Heart left ventricle (tissue), 16 donors: ENCODE results near the gene GYPA. TPM values are rescaled to one million over a fixed set of nuclear protein-coding genes. Genes with fewer than 3 reads are reported as not detected.
"Not testable (repeated sequence)": the region's sequence is repeated elsewhere in the genome, so short reads cannot be mapped to it uniquely, and the experiment has no call there.

ENCODE experiments used
- ATAC-seq, 4 donors: fragments of 200-7000 bp; cut with Tn5 transposase; one replicate each; pipeline ENCODE4 v1.9.1; 2020 to 2022; ENCODE audit warnings: moderate library complexity in 4 of 4, mild to moderate bottlenecking in 3 of 4, moderate number of reproducible peaks in 1 of 4
- DNase-seq, 5 donors: peaks; one replicate each; pipeline ENCODE4 v3.0.0-alpha.2; 2020
- H3K27ac ChIP-seq, 12 donors: fragments of 200-600 bp; sonication (generic) in 4 of 12; one replicate each; pipeline versions ENCODE4 v1.5.0 to v1.8.0; 2016 to 2022; ENCODE audit warnings: mild to moderate bottlenecking in 2 of 12
- H3K27me3 ChIP-seq, 9 donors: fragments of 200-600 bp; sonication (generic) in 2 of 9; one replicate each; pipeline versions ENCODE4 v1.5.1 to v1.8.0; 2016 to 2022; ENCODE audit warnings: mild to moderate bottlenecking in 3 of 9
- H3K36me3 ChIP-seq, 9 donors: fragments of 200-600 bp; sonication (generic) in 2 of 9; one replicate each; pipeline versions ENCODE4 v1.5.0 to v1.8.0; 2018 to 2022; ENCODE audit warnings: mild to moderate bottlenecking in 2 of 9
- H3K4me1 ChIP-seq, 12 donors: fragments of 200-600 bp; sonication (generic) in 4 of 12; one replicate each; pipeline versions ENCODE4 v1.5.0 to v1.8.0; 2016 to 2022; ENCODE audit warnings: mild to moderate bottlenecking in 3 of 12
- H3K4me3 ChIP-seq, 12 donors: fragments of 200-600 bp; sonication (generic) in 4 of 12; one replicate each; pipeline versions ENCODE4 v1.5.0 to v1.8.0; 2017 to 2022; ENCODE audit warnings: mild to moderate bottlenecking in 9 of 12, moderate library complexity in 4 of 12
- H3K9me3 ChIP-seq, 12 donors: fragments of 200-600 bp; sonication (generic) in 4 of 12; one replicate each; pipeline versions ENCODE4 v1.5.0 to v1.8.0; 2016 to 2022; ENCODE audit warnings: mild to moderate bottlenecking in 1 of 12
- POLR2A ChIP-seq, 2 donors: fragments of 450-650 bp; IDR thresholded peaks; one replicate each; pipeline ENCODE4 v1.6.1; 2017; ENCODE audit warnings: antibody characterized with exemption in 2 of 2, mild to moderate bottlenecking in 2 of 2, moderate library complexity in 2 of 2
- WGBS, 4 donors: extraction: QIAGEN DNeasy Blood & Tissue Kit in 2 of 4; methylation state at CpG; one replicate each; pipeline versions ENCODE4 v1.1.5 to v1.1.7; 2013 to 2018; 5-methylcytosine and 5-hydroxymethylcytosine counted together
- intact Hi-C, 10 donors: fragments of 100-400 bp; cut with DNase I; formaldehyde crosslinking; loops; one replicate each; pipeline versions ENCODE4 v1.11.1 to v1.14.2; 2022
- long read RNA-seq, 3 donors: library from polyadenylated mRNA; unstranded; transcript quantifications; one replicate each; pipeline ENCODE4 v2.0.0, GENCODE V29; 2020 to 2021
- polyA plus RNA-seq, 2 donors: library from polyadenylated mRNA; stranded (reverse); fragments of 200-250 nt; gene quantifications; one replicate each; pipeline ENCODE4 v1.2.3, GENCODE V29; 2013
- total RNA-seq, 9 donors: library from RNA; depleted of rRNA in 2 of 9; stranded (reverse); fragments of >200 nt in 2 of 9; fragmentation: NEBNext Ultra II Directional in 3 of 9; extraction: Animal tissue kit (Norgen Biotek cat#: 25700) in 3 of 9; gene quantifications; one replicate each; pipeline versions ENCODE4 v1.1.0 to v1.2.4, GENCODE V29; 2016 to 2023
- TF ChIP-seq, protein P1 (sequence below), 12 donors: fragments of 200-600 bp; sonication (generic) in 4 of 12; IDR thresholded peaks; one replicate each; pipeline versions ENCODE4 v1.5.0 to v1.8.0; 2018 to 2022; ENCODE audit warnings: antibody characterized with exemption in 12 of 12, mild to moderate bottlenecking in 5 of 12
- donor health status: ischemic (EF 13 %, LVEDD 7.1; RV severe dilation, severe dysfunction).
- donor health status: healthy with polysubstance abuse.
- donor health status: DM: no; HTN: yes; CAD: no.
- donor health status: DM: no; HTN: no; CAD: no.
- donor health status: ischemic (EF 25% LVEDD 6.9; RV normal size, moderate dysfunction).
- donor health status: ischemic (EF 25% LVEDD 5.7; RV mildly dilated, moderate dysfunction).
- donor health status: healthy.
- donor health status: DM: yes; HTN: yes; CAD: no.
- donor health status: ischemic (EF 35%, LVEDD 5.7; RV mildly dilated, moderate dysfunction).
- donor health status: nonischemic (EF 11% LVEDD 7.7; RV severe dilation, severe dysfunction).
- donor health status: DM: yes; HTN: yes; CAD: no.
- donor health status: PGD.
- donor health status: ischemic (EF 29% LVEDD 5.4; RV normal size, mild dysfunction).
- donor health status: nonischemic (EF 23%, LVEDD 6.1; RV moderate dilation, normal function).

Gene GYPA
- total RNA-seq: not detected
- polyA plus RNA-seq: not detected
- long read RNA-seq, donor 1: 0 reads
- long read RNA-seq, donor 2: 0 reads
- long read RNA-seq, donor 3: 0 reads

DNA sequence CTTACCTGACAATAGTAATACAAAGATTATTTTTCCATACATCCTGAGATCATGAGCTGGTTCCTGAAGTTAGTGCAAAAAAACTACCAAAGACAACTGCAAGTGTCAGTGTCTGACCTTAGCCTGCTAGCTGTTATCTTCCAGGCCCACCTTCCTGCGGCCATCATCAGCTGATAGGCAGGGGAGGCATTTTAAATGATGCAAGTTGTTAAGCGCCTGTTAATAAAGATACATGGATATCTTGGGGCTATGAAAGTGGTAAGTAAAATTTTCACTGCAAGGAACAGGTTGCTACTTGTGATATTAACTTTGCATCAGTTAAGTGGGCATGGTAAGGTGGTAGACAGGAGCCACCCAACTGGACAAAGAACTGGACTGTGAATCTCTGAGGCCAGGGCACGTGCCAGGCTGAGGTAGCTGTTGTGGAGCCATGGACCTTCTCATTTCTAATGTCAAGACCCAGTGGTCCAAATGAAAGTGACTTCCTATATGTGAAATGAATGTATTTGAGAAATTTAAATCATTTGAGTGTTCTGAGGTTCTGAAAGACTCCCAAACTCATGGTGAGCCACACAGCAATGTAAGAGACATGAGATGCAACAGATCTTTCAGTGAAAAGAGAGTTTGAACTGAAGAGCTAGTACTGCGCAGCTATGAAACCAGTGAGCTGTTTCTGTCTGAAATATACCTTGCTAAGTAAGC is at the start of gene GYPA:
Gene GYPA (minus strand): TSS at position 125 of the 702 bp plus-strand sequence. CDS start 83 bp downstream, at position 42.
- H3K36me3 ChIP-seq, ATAC-seq, H3K4me3 ChIP-seq, DNase-seq, H3K4me1 ChIP-seq, intact Hi-C loops, H3K27me3 ChIP-seq, H3K27ac ChIP-seq, H3K9me3 ChIP-seq: not testable (repeated sequence)
- WGBS, 4 donors: 67 to 79% (median 74%) methylated on average over 4 of the region's 4 CpGs

DNA sequence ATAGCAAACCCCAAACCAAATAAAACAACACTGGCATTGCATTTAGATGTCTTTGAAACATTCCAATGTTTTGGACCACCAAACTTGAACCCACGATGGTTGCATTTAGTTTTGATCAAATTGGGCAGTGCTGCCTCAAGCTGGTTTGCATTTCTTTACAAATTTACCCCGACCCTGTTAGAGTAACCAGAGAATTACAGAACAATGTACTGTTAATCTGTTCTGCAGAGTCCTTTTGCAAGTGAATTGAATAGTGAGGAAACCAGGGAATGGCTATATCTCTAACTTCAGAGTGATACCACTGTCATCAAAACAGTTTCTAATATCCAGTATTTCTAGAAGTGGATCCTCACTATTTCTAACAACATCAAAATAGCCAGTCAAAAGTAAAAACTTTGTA is 49.5 kb upstream of the GYPA start:
- no peak overlapping the region for H3K4me3 ChIP-seq
- H3K27ac ChIP-seq: no peak overlapping the region
- peaks cover 0 to 4% (median 0%) of the 10 kb centered on the region in 9 donors for H3K27me3 ChIP-seq
- TF ChIP-seq, protein P1, sequence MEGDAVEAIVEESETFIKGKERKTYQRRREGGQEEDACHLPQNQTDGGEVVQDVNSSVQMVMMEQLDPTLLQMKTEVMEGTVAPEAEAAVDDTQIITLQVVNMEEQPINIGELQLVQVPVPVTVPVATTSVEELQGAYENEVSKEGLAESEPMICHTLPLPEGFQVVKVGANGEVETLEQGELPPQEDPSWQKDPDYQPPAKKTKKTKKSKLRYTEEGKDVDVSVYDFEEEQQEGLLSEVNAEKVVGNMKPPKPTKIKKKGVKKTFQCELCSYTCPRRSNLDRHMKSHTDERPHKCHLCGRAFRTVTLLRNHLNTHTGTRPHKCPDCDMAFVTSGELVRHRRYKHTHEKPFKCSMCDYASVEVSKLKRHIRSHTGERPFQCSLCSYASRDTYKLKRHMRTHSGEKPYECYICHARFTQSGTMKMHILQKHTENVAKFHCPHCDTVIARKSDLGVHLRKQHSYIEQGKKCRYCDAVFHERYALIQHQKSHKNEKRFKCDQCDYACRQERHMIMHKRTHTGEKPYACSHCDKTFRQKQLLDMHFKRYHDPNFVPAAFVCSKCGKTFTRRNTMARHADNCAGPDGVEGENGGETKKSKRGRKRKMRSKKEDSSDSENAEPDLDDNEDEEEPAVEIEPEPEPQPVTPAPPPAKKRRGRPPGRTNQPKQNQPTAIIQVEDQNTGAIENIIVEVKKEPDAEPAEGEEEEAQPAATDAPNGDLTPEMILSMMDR (IDR thresholded peaks at IDR 0.05): no peak
- TF ChIP-seq POLR2A (IDR thresholded peaks at IDR 0.05): no peak
- no peaks in the 10 kb centered on the region for H3K4me1 ChIP-seq
- 29 to 47% (median 34%) methylated on average over 2 of the region's 2 CpGs for WGBS, 4 donors
- intact Hi-C loops: no loop called here
- no peak for DNase-seq
- ATAC-seq: no peak
- H3K36me3 ChIP-seq: no peaks in the 10 kb centered on the region
- no peaks in the 10 kb centered on the region for H3K9me3 ChIP-seq

DNA sequence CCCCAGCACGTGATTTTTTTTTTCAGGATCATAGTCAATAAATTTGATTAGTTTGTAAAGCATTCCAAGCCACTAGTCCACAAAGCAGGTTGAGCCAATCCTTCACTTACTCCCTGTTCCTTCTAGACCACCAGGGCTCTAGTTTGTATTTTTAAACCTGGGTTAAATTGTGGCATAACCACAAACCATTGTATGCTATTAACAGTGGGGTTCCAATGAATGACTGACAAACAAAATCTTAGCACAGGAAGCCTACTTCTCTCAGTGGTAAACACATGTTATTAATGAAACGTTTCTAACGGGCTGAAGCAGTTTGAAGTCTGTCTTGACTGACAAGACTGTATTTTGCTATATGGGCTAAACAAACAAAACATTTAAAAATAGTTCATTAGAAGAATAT is 48.6 kb upstream of the GYPA start:
- no peak for TF ChIP-seq POLR2A (IDR thresholded peaks at IDR 0.05)
- TF ChIP-seq, protein P1 (IDR thresholded peaks at IDR 0.05): no peak
- no peaks in the 10 kb centered on the region for H3K9me3 ChIP-seq

DNA sequence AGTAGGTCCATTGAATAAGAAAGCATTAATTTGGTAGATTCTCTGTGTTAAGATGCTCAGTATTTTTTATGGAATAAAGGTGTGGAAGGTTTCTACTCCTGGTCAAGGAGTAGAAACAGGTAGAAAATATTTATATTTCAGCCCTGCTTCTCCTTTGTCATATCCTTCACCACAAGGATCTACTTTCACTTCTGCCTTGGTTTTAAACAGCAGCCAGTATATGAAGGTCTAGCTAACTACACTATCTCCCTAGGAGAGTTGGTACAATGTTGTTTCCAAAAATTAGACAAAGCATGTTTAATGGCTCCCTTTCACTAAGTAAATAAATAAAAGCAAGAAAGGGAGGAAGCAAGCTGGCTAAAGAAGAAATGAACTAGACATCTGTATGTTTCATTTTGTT is 44.6 kb upstream of the GYPA start:
- no peak overlapping the region for H3K4me3 ChIP-seq
- no peaks in the 10 kb centered on the region for H3K4me1 ChIP-seq
- DNase-seq: no peak
- H3K27ac ChIP-seq: no peak overlapping the region
- no peak for ATAC-seq
- no peaks in the 10 kb centered on the region for H3K36me3 ChIP-seq
- no peaks in the 10 kb centered on the region for H3K9me3 ChIP-seq
- intact Hi-C loops: no loop called here
- H3K27me3 ChIP-seq: no peaks in the 10 kb centered on the region
- TF ChIP-seq, protein P1 (IDR thresholded peaks at IDR 0.05): no peak
- TF ChIP-seq POLR2A (IDR thresholded peaks at IDR 0.05): no peak

More for the DNA sequence above, 48.6 kb upstream of the GYPA start:
- H3K4me1 ChIP-seq: no peaks in the 10 kb centered on the region
- DNase-seq (no peak), ATAC-seq (no peak)
- no peak overlapping the region for H3K27ac ChIP-seq
- H3K4me3 ChIP-seq: no peak overlapping the region
- intact Hi-C loops: no loop called here
- H3K36me3 ChIP-seq: no peaks in the 10 kb centered on the region
- 59 to 62% (median 60%) methylated on average over 3 of the region's 3 CpGs for WGBS, 4 donors
- peaks cover 0 to 4% (median 0%) of the 10 kb centered on the region in 9 donors for H3K27me3 ChIP-seq

DNA sequence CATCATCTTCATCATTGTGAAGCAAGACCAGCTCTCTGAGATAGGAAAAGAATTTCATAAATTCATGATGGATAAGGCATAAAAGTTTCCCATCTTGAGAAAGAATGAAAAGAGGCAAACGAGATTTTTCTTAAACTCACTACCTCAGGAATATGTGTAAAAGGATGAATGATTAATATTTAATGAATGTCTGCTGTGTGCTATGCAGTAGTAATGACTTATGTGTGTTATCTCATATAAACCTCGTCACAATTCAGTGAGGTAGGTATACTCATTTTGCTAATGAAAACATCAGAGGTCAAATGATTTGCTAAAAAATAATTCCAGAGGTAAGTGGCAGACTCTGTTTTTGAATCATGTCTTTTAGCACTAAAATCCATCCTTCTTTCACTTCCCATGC is 42.6 kb upstream of the GYPA start:
- intact Hi-C loops: no loop called here
- Histone ChIP-seq H3K4me3 (no peak overlapping the region), H3K36me3 (no peaks in the 10 kb centered on the region), H3K27me3 (no peaks in the 10 kb centered on the region), H3K4me1 (no peaks in the 10 kb centered on the region), H3K9me3 (no peaks in the 10 kb centered on the region), H3K27ac (no peak overlapping the region)
- ATAC-seq (no peak), DNase-seq (no peak)
- 74 to 82% (median 81%) methylated on average over 2 of the region's 2 CpGs for WGBS, 4 donors
- no peak for TF ChIP-seq POLR2A (IDR thresholded peaks at IDR 0.05)
- TF ChIP-seq, protein P1 (IDR thresholded peaks at IDR 0.05): no peak
